Stimulated activated CD8-positive, alpha-beta memory T cell treated with anti-CD3 and anti-CD28 coated beads, Interleukin-4, amount 100 ng/mL, for 48 hours (primary cell): ENCODE results near the gene IFIT1.
"Not testable (repeated sequence)": the region's sequence is repeated elsewhere in the genome, so short reads cannot be mapped to it uniquely, and the experiment has no call there.

ENCODE experiments used
- DNase-seq: peaks from one replicate; pipeline ENCODE4 v3.0.0-alpha.2; 2020

Gene IFIT1

GRCh38 chr10:89367529-89367928, 24.9 kb upstream of the IFIT1 start:
- no peak for DNase-seq

DNA sequence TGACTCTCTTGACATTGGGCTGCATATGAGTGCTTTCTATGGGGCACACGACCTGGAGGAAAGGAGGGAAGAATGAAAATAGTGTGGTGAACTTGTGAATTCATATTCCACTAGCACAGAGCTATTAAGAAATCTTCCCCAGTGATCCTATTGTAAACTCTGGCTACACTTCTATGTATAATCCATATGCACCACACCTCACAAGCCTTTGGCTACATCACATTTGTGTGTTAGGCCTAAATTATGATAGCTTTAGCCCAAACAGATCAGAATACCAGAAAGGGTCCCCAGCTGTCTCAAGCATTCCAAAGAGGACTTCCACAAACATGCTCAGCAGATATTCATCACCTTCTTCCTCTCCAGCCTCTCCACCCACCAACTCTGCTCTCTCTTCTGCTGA, 24.3 kb upstream of the IFIT1 start:
- no peak for DNase-seq

GRCh38 chr10:89369156-89370105, 23.0 kb upstream of the IFIT1 start:
- DNase-seq: no peak

- DNase-seq: no peak
These were observed 21.3 kb upstream of the IFIT1 start for GRCh38 chr10:89371079-89371478.

GRCh38 chr10:89371987-89372386, 20.4 kb upstream of the IFIT1 start:
- no peak for DNase-seq

DNA sequence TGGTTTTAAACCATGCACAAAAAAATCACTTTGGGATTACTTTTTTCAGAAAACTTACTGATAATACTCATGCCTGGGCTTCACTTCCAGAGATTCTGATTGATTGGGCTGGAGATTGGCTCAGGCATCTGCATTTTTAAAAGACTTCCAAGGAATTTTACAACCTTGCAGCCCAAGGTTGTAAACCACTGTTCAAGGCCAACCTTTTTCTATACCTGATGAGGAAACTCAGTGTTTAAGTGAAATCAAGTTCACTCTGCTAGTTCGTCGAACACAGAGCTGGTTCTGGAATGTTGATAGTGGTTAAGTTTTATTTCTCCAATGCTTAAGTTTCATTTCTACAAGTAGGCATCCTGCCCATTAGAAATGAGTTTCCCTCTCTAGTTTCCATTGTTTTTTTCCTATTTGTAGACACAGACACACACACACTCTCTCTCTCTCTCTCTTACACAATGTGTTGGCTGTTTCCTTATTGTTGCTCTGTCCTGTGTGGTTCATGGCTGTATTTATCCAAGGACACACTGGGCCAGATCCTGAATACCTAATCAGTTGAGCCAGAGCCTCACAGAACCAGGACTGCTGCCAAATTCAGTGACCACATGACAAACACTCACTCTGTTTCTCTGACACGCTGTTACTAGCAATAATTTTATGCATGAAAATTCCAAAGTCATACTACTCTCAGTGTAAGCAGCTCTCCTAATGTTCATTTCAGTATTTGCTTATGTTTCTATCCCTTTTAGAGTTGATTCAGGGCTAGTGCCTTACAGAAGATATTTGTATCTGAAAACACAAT, 18.3 kb upstream of the IFIT1 start:
- no peak for DNase-seq

- DNase-seq: no peak
These were observed 17.7 kb upstream of the IFIT1 start for GRCh38 chr10:89374713-89375141.

DNA sequence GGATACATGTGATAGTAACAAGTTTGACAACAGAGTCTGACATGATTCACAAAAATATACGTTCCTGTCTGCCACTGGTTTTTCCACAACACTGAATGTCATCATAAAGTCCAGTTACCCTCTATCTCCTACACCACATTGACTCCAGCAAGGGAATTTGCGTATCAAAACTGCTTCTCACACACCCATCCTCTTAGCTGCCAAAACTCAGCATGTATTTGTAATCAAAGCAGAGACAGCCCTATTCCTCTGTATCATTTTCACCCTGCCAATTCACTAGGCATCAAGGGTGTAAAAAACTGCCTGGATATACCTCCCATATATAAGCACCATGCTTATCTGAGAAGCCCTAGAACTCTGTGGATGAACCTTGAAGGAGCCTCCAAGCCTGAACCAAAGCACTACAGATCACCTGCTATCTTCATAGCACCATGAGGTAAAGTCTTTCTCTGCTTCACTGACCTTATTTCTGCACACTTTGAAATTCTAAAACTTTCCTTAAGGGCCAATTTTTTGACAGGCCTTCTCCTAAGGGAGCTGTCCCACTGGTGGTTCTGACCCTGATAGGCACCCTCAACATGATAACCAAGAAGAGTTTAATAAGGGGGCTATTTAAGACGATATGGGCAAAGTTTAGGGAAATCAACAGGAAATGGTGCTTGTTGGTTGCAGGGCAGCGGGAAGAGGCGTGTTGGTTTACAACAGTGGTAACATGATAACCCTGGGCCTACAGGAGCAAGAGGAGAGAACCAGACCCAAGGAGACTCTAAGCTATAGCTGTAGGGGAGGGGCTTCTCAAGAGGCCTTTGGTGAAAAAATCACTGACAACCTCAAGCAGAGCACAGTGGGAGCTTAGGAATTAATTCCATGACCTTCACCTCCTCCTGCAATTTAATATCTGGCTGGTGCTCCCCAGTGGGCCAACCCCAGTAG, 14.5 kb upstream of the IFIT1 start, which contains the start of gene IFIT1B:
IFIT1B (plus strand) TSS at position 352 of the 933 bp plus-strand sequence; CDS start at position 432, 80 bp downstream.
- no peak for DNase-seq

DNA sequence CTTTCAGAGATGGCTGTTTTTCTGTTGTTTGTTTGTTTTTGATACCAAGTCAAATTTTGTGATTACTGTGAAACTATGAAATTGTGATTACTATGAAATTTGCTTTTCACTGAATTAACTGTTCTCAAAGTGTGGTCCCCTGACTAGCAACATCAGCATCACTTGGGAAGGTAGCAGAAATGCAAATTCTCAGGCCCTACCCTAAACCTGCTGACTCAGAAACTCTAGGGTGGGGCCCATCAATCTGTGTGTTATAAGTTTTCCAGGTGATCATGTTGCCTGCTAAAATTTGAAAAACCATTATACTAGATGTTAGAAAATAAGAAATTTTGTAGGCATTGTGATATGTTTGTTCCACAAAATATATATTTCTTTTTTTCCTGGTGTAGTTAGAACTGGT, 13.3 kb upstream of the IFIT1 start:
- no peak for DNase-seq

GRCh38 chr10:89382757-89383156, 9.7 kb upstream of the IFIT1 start:
- DNase-seq: no peak

DNA sequence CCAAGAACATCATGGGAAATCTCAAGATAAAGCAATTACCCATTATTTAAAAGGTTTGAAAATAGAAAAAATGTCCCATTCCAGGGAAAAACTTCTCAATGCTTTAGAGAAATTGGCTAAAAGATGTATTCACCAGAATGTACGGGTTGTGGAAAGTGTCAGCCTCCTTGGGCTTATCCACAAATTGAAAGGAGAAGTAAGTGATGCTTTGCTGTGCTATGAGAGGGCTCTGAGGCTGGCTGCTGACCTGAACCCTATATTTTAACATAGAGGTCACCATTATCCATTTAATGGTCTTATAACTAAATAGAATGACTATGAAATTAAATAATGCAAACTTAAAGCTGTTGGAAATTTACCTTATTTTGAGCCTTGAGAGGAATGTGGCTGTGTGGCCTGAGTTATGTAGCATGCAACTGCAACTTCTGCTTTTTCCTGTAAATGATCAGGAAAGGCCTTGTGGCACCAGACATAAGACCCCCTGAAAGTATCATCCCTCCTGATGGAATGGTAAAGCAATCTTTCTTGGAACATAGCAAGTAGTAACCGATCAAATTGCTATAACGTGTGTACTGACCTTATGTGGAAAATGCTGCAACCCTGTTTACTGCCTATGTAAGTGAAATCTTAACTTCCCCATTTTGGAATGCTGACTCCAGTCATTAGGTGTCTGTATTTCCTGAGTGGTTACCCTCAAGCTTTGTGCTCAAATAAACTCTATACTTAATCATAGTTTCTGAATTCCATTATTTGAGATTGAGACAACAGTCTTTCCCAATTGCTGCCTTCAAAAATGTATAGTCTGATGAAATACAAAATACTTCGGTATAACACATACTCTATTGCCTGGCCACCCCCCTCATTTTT, 7.7 kb upstream of the IFIT1 start:
- no peak for DNase-seq

DNA sequence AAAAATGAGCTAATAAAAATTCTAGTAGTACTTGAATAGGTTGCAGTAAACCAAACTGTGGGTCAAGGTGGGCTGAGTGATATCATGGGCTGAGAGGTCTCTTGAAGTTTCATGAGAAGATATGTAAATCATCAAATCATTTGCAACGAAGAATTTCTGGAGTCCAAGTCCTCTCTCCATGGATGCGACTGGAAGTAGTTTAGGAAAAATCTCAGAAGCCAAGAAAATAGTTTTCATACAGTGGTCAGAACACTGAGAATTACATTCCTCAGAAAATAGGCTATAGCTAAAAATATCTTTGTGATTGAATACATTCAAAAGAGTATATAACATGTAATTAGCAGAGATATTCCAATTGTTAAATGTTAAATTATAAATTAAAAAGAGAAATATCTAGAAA, 3.6 kb upstream of the IFIT1 start:
- DNase-seq: no peak

- no peak for DNase-seq
These were observed 3.2 kb upstream of the IFIT1 start for GRCh38 chr10:89389254-89389653.

GRCh38 chr10:89390476-89391225, 1.8 kb upstream of the IFIT1 start:
- DNase-seq: no peak

DNA sequence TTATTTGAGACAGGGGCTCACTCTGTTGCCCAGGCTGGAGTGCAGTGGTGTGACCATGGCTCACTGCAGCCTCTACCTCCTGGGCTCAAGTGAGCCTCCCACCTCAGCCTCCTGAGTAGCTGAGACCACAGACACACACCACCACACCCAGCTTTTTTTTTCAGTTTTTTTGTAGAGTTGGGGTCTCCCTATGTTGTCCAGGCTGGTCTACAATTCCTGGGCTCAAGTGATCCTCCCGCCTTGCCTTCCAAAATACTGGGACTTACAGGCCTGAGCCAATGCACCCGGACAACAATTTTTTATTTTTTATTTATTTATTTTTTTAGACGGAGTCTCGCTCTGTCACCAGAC, 1.2 kb upstream of the IFIT1 start:
- DNase-seq: not testable (repeated sequence)

GRCh38 chr10:89392974-89393373, 551 bp downstream of the IFIT1 start:
- DNase-seq: no peak

GRCh38 chr10:89393898-89394297, 1.5 kb downstream of the IFIT1 start:
- DNase-seq: no peak

DNA sequence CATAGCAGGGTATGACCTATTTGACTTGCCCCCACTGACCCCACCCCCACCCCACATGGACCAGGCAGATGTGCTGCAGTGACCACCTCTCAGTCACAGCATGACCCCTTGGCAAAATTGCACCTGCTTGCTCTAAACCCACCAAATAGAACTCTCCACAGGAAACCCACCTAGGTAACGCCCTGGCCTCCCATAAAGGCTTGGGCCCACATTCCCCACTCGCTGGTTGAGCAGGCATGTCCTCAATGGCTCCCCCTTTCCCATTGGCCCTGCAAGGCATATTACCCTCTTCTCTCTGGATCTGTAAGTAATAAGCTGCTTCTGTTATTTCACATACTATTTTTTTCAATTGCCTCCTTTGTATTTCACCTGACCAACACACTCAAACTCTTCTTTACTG, 2.7 kb downstream of the IFIT1 start:
- DNase-seq: no peak

GRCh38 chr10:89398003-89398749, 5.8 kb downstream of the IFIT1 start:
- DNase-seq: no peak

GRCh38 chr10:89399956-89400355, 7.5 kb downstream of the IFIT1 start:
- no peak for DNase-seq
